ENCODE measurements around the gene MYOCOS. TPM values are rescaled to one million over a fixed set of nuclear protein-coding genes. Genes with fewer than 3 reads are reported as not detected.
"Not testable (repeated sequence)": the region's sequence is repeated elsewhere in the genome, so short reads cannot be mapped to it uniquely, and the experiment has no call there.

Gene MYOCOS
- total RNA-seq, 1 experiment from 2014 or later: not detected

DNA sequence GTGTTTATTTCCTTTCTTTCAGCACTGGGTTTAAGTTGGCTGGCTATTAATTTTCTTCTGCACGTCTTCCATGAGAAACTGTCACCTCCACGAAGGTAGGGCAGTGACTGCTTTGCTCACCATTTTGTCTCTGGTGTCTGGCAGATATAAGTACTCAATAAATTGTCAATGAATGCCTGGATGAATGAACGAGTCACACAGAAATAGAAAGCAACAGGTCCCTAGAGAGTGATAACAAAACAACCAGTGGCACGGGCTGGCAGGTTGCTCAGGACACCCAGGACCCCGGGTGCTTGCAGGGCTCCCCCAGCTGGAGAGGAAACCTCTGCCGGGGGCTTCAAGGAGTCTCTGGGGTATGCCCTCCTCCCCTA is 33.7 kb downstream of the MYOCOS start:
- no peaks in the 10 kb centered on the region for H3K9me3 ChIP-seq (ENCODE audit: control insufficient read depth, insufficient read depth, low read depth, low read length)
- DNase-seq (ENCODE audit: low read depth, low spot score) (no peak), ATAC-seq (no peak)
- no peak overlapping the region for H3K27ac ChIP-seq (ENCODE audit: low read length)
- H3K27me3 ChIP-seq (ENCODE audit: control insufficient read depth, insufficient read depth, low read length): no peaks in the 10 kb centered on the region; the same call in 1 of the 2 replicates
- CTCF ChIA-PET: no interaction called here
- POLR2A ChIA-PET: no interaction called here
- H3K36me3 ChIP-seq (ENCODE audit: control insufficient read depth, insufficient read depth, low read length): no peaks in the 10 kb centered on the region
- TF ChIP-seq POLR2AphosphoS5 (IDR thresholded peaks at IDR 0.05; ENCODE audit: low read depth, low read length): no peak
- no peak overlapping the region for H3K4me3 ChIP-seq (ENCODE audit: low read depth in 2 of 2, low read length in 2 of 2)
- no TSS peak for BruUV-seq (replicated peaks)
- in situ Hi-C loops (cut with HindIII; ENCODE audit: low pct_unique_long_range_greater_than_20kb, low sequenced_read_pairs): no loop called here
- H3K4me1 ChIP-seq (ENCODE audit: control insufficient read depth, insufficient read depth, low read length): no peaks in the 10 kb centered on the region
- intact Hi-C loops (cut with micrococcal nuclease; ENCODE audit: unreplicated experiment): no loop called here

DNA sequence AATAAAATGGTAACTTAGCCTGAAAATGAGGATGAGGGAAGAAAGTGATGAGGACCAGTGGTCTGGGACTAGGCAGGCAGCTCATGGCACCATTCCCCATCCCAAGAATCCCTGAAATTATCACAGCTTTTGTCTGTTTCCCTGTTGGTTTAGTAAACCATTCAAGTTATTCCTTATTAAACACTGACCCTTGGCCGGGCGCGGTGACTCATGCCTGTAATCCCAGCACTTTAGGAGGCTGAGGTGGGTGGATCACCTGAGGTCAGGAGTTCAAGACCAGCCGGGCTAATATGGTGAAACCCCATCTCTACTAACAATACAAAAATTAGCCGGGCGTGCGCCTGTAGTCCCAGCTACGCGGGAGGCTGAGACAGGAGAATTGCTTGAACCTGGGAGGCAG is 34.2 kb downstream of the MYOCOS start:
- H3K4me3 ChIP-seq (ENCODE audit: low read depth in 2 of 2, low read length in 2 of 2); H3K27me3 ChIP-seq (ENCODE audit: control insufficient read depth, insufficient read depth, low read length); intact Hi-C loops (cut with micrococcal nuclease; ENCODE audit: unreplicated experiment); H3K4me1 ChIP-seq (ENCODE audit: control insufficient read depth, insufficient read depth, low read length); H3K36me3 ChIP-seq (ENCODE audit: control insufficient read depth, insufficient read depth, low read length); BruUV-seq (replicated peaks); DNase-seq (ENCODE audit: low read depth, low spot score); H3K9me3 ChIP-seq (ENCODE audit: control insufficient read depth, insufficient read depth, low read depth, low read length); POLR2A ChIA-PET; CTCF ChIA-PET; ATAC-seq; in situ Hi-C loops (cut with HindIII; ENCODE audit: low pct_unique_long_range_greater_than_20kb, low sequenced_read_pairs); H3K27ac ChIP-seq (ENCODE audit: low read length): not testable (repeated sequence)

DNA sequence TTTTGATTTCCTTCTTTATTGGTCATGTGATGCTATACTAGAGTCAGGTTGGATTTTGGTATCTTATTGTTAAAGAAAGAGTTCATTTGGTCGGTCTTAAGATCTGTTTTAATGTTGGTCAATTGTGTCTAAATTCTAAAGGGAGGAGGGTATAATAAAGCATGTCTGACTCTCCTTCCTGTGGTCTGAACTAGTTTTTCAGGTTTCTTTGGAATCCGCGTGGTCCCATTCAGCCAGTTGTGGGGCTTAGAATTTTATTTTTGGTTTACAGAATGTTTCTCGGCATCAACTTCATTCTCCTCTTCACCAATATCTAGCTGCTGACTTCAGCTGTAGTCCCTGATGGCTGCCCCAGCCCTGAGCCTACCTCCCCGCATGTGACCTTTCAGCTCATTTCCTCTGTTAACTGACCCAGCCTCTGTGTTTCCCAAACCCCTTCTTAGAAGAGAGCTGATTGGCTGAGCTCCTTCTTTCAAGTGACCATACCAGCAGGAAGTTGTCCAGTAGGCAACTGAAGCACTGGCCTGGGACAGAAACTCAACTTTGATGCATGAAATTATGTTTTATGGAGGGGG is 39.1 kb downstream of the MYOCOS start:
- no peak for TF ChIP-seq TCF7L2 (IDR thresholded peaks at IDR 0.05; ENCODE audit: low read depth, low read length)
- TF ChIP-seq, protein P1, sequence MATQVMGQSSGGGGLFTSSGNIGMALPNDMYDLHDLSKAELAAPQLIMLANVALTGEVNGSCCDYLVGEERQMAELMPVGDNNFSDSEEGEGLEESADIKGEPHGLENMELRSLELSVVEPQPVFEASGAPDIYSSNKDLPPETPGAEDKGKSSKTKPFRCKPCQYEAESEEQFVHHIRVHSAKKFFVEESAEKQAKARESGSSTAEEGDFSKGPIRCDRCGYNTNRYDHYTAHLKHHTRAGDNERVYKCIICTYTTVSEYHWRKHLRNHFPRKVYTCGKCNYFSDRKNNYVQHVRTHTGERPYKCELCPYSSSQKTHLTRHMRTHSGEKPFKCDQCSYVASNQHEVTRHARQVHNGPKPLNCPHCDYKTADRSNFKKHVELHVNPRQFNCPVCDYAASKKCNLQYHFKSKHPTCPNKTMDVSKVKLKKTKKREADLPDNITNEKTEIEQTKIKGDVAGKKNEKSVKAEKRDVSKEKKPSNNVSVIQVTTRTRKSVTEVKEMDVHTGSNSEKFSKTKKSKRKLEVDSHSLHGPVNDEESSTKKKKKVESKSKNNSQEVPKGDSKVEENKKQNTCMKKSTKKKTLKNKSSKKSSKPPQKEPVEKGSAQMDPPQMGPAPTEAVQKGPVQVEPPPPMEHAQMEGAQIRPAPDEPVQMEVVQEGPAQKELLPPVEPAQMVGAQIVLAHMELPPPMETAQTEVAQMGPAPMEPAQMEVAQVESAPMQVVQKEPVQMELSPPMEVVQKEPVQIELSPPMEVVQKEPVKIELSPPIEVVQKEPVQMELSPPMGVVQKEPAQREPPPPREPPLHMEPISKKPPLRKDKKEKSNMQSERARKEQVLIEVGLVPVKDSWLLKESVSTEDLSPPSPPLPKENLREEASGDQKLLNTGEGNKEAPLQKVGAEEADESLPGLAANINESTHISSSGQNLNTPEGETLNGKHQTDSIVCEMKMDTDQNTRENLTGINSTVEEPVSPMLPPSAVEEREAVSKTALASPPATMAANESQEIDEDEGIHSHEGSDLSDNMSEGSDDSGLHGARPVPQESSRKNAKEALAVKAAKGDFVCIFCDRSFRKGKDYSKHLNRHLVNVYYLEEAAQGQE (IDR thresholded peaks at IDR 0.05; ENCODE audit: insufficient read depth in 1 of 2, low read depth in 2 of 2, low read length in 1 of 2): no peak
- TF ChIP-seq SIN3A (IDR thresholded peaks at IDR 0.05; ENCODE audit: borderline replicate concordance, insufficient read depth, low read depth, low read length): no peak
- no peak for TF ChIP-seq POLR2AphosphoS5 (IDR thresholded peaks at IDR 0.05; ENCODE audit: low read depth, low read length)
- TF ChIP-seq, protein P2, sequence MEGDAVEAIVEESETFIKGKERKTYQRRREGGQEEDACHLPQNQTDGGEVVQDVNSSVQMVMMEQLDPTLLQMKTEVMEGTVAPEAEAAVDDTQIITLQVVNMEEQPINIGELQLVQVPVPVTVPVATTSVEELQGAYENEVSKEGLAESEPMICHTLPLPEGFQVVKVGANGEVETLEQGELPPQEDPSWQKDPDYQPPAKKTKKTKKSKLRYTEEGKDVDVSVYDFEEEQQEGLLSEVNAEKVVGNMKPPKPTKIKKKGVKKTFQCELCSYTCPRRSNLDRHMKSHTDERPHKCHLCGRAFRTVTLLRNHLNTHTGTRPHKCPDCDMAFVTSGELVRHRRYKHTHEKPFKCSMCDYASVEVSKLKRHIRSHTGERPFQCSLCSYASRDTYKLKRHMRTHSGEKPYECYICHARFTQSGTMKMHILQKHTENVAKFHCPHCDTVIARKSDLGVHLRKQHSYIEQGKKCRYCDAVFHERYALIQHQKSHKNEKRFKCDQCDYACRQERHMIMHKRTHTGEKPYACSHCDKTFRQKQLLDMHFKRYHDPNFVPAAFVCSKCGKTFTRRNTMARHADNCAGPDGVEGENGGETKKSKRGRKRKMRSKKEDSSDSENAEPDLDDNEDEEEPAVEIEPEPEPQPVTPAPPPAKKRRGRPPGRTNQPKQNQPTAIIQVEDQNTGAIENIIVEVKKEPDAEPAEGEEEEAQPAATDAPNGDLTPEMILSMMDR (IDR thresholded peaks at IDR 0.05): no peak
- POLR2A ChIA-PET: no interaction called here
- no peak overlapping the region for H3K27ac ChIP-seq (ENCODE audit: low read length)
- H3K4me1 ChIP-seq (ENCODE audit: control insufficient read depth, insufficient read depth, low read length): no peaks in the 10 kb centered on the region
- DNase-seq (ENCODE audit: low read depth, low spot score): no peak
- BruUV-seq (replicated peaks): no TSS peak
- in situ Hi-C loops (cut with HindIII; ENCODE audit: low pct_unique_long_range_greater_than_20kb, low sequenced_read_pairs): no loop called here
- intact Hi-C loops (cut with micrococcal nuclease; ENCODE audit: unreplicated experiment): no loop called here
- no peaks in the 10 kb centered on the region for H3K36me3 ChIP-seq (ENCODE audit: control insufficient read depth, insufficient read depth, low read length)
- CTCF ChIA-PET: no interaction called here
- H3K9me3 ChIP-seq (ENCODE audit: control insufficient read depth, insufficient read depth, low read depth, low read length): no peaks in the 10 kb centered on the region
- ATAC-seq: no peak
- no peak overlapping the region for H3K4me3 ChIP-seq (ENCODE audit: low read depth in 2 of 2, low read length in 2 of 2)
- peaks cover 2% of the 10 kb centered on the region; the same call in 1 of the 2 replicates for H3K27me3 ChIP-seq (ENCODE audit: control insufficient read depth, insufficient read depth, low read length)

Measured in Panc1 (cell line).